ENCODE measurements around the gene CHST3.

Gene CHST3

DNA sequence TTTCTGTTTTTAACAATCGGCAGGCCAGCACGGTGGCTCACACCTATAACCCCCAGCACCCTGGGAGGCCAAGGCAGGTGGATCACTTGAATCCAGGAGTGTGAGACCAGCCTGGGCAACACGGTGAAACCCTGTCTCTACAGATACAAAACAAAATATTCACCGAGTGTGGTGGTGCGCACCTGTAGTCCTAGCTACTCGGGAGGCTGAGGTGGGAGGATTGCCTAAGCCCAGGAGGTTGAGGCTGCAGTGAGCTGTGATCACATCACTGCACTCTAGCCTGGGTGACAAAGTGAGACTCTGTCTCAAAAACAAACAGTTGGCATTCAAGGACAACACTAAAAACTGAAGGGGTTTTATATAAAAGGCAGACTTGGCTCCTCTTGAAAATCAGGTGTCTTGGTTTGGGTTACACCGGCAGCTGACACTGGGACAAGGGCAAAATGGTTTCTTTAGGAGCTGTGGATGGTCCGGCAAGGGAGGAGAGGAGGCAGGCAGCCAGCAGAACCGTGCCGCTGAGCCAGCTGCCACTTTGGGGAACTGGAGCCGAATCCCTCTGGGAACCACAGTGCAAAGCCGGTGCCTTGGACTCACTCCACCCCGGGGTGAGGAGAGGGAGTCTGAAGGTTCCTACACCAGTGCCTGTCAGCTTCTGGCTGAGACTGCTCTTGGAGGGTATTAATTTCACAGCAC is 52.6 kb downstream of the CHST3 start:
- Histone ChIP-seq H3K9me3 (ENCODE audit: severe bottlenecking) (no peaks in the 10 kb centered on the region), H3K27ac (no peak overlapping the region), H3K4me3 (ENCODE audit: low read depth, low read length) (no peak overlapping the region), H3K36me3 (no peaks in the 10 kb centered on the region), H3K27me3 (ENCODE audit: insufficient read depth, low read depth, severe bottlenecking) (no peaks in the 10 kb centered on the region)
- DNase-seq, result no peak
- TF ChIP-seq, protein P1, sequence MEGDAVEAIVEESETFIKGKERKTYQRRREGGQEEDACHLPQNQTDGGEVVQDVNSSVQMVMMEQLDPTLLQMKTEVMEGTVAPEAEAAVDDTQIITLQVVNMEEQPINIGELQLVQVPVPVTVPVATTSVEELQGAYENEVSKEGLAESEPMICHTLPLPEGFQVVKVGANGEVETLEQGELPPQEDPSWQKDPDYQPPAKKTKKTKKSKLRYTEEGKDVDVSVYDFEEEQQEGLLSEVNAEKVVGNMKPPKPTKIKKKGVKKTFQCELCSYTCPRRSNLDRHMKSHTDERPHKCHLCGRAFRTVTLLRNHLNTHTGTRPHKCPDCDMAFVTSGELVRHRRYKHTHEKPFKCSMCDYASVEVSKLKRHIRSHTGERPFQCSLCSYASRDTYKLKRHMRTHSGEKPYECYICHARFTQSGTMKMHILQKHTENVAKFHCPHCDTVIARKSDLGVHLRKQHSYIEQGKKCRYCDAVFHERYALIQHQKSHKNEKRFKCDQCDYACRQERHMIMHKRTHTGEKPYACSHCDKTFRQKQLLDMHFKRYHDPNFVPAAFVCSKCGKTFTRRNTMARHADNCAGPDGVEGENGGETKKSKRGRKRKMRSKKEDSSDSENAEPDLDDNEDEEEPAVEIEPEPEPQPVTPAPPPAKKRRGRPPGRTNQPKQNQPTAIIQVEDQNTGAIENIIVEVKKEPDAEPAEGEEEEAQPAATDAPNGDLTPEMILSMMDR (IDR thresholded peaks at IDR 0.05; ENCODE audit: low read depth, low read length), result no peak

DNA sequence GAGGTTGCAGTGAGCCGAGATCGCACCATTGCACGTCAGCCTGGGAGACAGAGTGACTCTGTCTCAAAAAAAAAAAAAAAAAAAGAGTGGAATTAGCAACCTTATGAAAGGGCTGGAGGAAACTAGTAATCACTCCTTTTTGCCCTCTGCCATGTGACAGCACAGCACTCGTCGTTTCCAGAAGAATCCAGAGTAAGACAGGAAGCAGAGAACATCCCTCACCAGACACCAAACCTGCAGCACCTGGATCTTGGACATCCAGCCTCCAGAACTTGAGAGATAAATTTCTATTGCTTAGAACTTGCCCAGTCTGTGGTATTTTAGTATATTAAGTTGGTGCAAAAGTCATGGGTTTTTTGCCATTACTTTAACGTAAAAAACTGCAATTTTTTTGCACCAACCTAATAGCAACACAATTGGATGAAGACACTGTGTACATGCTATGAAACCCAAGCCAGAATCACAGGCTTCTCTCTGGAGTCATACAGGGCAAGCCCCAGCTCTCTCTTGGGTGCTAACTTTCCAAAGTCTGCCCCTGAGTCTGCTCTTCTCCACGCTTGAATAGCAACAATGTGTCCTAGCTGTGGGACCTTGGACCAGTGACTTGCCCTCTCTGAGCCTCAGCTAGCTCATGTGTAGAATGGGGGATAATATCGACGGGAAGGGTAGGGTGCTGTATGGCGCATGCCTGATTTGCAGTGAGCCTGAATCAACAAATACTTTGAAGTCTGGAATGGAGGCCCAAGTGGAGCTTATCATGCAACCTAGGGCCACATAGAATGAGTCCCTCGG is 55.1 kb downstream of the CHST3 start:
- H3K27me3 ChIP-seq (ENCODE audit: insufficient read depth, low read depth, severe bottlenecking), result no peaks in the 10 kb centered on the region
- H3K9me3 ChIP-seq (ENCODE audit: severe bottlenecking), result no peaks in the 10 kb centered on the region
- H3K36me3 ChIP-seq, result no peaks in the 10 kb centered on the region
- DNase-seq, result no peak
- no peak overlapping the region for H3K27ac ChIP-seq
- no peak overlapping the region for H3K4me3 ChIP-seq (ENCODE audit: low read depth, low read length)
- TF ChIP-seq, protein P1 (IDR thresholded peaks at IDR 0.05; ENCODE audit: low read depth, low read length), result no peak

DNA sequence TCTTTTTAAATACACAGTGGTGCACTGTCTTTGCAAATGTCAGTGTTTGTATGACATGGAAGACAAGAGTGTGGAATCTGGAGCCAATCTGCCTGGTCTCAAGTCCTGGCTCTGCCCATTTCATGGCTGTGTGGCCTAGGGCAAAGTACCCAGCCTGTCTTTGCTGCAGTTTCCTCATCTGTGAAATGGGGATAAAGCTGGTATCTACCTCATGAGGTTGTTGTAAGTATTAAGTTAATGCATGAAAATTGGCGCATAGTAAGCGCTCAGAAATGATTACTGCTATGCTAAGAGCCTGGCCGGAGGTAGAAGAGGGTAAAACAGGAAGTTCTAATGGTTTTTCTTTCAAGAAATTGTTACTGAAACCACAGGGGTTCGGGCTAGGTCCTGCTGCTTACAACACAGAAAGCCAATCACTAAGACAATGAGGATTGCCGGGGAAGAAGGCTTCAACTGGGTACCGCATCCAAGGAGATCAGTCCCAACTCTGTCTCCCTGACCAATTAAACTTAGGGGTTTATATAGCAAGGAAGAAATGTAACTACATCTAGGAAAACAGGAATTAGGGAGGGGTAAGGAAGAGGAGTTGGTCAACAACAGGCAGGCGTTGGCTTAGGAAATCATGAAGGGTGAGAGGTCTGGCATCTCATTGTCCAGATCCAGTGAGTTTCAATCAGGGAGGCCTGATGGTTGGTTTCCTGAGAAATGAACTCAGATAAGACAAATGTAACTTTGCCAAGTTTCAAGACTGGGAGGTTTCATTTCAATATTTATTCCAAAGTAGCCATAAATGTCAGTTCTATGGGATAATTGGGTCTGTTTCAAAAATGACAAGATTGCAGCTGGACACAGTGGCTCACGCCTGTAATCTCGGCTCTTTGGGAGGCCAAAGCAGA is 57.0 kb downstream of the CHST3 start:
- TF ChIP-seq, protein P1 (IDR thresholded peaks at IDR 0.05; ENCODE audit: low read depth, low read length), result no peak
- H3K27me3 ChIP-seq (ENCODE audit: insufficient read depth, low read depth, severe bottlenecking), result no peaks in the 10 kb centered on the region
- H3K36me3 ChIP-seq, result no peaks in the 10 kb centered on the region
- H3K27ac ChIP-seq, result no peak overlapping the region
- no peak for DNase-seq
- H3K4me3 ChIP-seq (ENCODE audit: low read depth, low read length), result no peak overlapping the region
- H3K9me3 ChIP-seq (ENCODE audit: severe bottlenecking), result no peaks in the 10 kb centered on the region

DNA sequence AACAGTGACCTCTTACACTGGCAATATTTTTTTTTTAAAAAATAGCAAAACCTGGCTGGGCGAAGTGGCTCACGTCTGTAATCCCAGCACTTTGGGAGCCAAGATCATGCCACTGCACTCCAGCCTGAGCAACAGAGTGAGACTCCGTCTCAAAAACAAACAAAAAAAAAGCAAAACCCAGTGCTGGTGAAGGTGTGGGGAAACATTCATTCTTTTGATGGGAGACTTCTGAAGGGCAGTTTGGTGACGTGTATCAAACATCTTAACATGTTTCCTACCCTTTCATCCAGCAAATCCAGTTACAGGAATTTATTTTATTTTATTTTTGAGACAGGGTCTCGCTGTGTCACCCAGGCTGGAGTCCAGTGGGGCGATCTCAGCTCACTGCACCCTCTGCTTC is 58.0 kb downstream of the CHST3 start:
- Histone ChIP-seq H3K27ac (no peak overlapping the region), H3K9me3 (ENCODE audit: severe bottlenecking) (no peaks in the 10 kb centered on the region), H3K27me3 (ENCODE audit: insufficient read depth, low read depth, severe bottlenecking) (no peaks in the 10 kb centered on the region), H3K4me3 (ENCODE audit: low read depth, low read length) (no peak overlapping the region), H3K36me3 (no peaks in the 10 kb centered on the region)
- TF ChIP-seq, protein P1 (IDR thresholded peaks at IDR 0.05; ENCODE audit: low read depth, low read length), result no peak
- DNase-seq, result no peak

DNA sequence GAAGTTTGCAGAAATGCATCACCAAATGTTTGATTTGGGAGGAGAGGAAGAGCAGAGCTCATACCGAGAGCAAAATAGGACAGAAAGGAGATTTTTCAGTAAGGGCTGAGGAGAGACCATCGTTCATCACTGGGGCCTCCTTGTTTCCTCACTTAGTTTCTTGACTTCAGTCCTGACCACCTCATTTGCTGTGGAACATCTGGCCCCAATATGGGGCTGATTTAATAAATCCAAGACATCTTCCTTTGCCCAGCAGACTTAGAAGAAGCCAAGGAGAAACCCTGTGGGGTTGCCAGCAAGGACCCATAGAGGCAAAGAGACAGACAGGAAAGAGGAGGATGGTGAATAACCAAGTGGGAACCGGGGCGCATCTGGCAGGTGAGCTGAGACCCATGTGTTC is 60.4 kb downstream of the CHST3 start:
- no peaks in the 10 kb centered on the region for H3K27me3 ChIP-seq (ENCODE audit: insufficient read depth, low read depth, severe bottlenecking)
- H3K36me3 ChIP-seq, result no peaks in the 10 kb centered on the region
- H3K4me3 ChIP-seq (ENCODE audit: low read depth, low read length), result no peak overlapping the region
- H3K27ac ChIP-seq, result no peak overlapping the region
- no peaks in the 10 kb centered on the region for H3K9me3 ChIP-seq (ENCODE audit: severe bottlenecking)
- no peak for DNase-seq
- TF ChIP-seq, protein P1 (IDR thresholded peaks at IDR 0.05; ENCODE audit: low read depth, low read length), result no peak

Data from WERI-Rb-1 (cell line).